Measurements from ENCODE around the gene SCN2A.
"Not testable (repeated sequence)": the region's sequence is repeated elsewhere in the genome, so short reads cannot be mapped to it uniquely, and the experiment has no call there.

The SCN2A gene

GRCh38 chr2:165312999-165313398, 73.8 kb downstream of the SCN2A start:
- no peak for DNase-seq (ENCODE audit: low read depth)
- TF ChIP-seq, protein P1, sequence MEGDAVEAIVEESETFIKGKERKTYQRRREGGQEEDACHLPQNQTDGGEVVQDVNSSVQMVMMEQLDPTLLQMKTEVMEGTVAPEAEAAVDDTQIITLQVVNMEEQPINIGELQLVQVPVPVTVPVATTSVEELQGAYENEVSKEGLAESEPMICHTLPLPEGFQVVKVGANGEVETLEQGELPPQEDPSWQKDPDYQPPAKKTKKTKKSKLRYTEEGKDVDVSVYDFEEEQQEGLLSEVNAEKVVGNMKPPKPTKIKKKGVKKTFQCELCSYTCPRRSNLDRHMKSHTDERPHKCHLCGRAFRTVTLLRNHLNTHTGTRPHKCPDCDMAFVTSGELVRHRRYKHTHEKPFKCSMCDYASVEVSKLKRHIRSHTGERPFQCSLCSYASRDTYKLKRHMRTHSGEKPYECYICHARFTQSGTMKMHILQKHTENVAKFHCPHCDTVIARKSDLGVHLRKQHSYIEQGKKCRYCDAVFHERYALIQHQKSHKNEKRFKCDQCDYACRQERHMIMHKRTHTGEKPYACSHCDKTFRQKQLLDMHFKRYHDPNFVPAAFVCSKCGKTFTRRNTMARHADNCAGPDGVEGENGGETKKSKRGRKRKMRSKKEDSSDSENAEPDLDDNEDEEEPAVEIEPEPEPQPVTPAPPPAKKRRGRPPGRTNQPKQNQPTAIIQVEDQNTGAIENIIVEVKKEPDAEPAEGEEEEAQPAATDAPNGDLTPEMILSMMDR (conservative IDR thresholded peaks at IDR 0.05; ENCODE audit: low read depth, low read length), result no peak
- no peak overlapping the region for H3K4me3 ChIP-seq (ENCODE audit: low read length)

- TF ChIP-seq, protein P1 (conservative IDR thresholded peaks at IDR 0.05; ENCODE audit: low read depth, low read length), result no peak
- no peak for DNase-seq (ENCODE audit: low read depth)
Measured at GRCh38 chr2:165313509-165313908, 74.3 kb downstream of the SCN2A start.

DNA sequence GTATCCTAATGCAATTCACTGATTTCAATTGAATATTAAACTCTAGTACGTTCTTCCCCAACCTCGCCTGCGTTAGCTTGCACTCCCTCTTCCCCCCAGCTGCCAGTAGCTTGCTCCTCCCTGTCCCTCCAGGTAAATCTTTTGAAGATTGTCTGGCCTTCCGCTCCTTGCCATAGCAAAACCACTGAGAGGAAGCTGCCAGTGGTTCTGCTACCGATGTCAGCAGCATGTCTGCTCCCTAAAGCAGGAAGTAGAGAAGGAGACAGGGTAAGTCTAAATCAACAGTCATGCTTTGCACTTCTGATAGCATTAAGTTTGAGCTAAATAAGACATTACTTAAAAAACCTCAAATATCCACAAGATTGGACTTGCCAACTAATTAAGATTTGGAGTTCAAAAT, 89.1 kb downstream of the SCN2A start:
- no peak overlapping the region for H3K4me3 ChIP-seq (ENCODE audit: low read length)
- no peak for DNase-seq (ENCODE audit: low read depth)

More at GRCh38 chr2:165313509-165313908, 74.3 kb downstream of the SCN2A start:
- no peak overlapping the region for H3K4me3 ChIP-seq (ENCODE audit: low read length)

DNA sequence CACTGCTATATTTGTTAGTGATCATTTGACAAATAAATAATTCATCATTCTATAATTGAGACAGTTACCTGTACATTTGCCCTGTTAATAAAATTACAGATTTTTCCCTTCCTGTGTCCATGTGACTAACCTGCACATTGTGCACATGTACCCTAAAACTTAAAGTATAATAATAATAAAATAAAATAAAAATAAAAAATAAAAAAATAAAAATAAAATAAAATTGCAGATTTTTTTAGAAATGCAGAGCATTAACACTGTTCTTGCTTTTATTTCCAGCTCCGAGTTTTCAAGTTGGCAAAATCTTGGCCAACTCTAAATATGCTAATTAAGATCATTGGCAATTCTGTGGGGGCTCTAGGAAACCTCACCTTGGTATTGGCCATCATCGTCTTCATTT, 105.1 kb downstream of the SCN2A start:
- not testable (repeated sequence) for H3K4me3 ChIP-seq (ENCODE audit: low read length); DNase-seq (ENCODE audit: low read depth)

More for the DNA sequence above, 89.1 kb downstream of the SCN2A start:
- TF ChIP-seq, protein P1 (conservative IDR thresholded peaks at IDR 0.05; ENCODE audit: low read depth, low read length), result no peak

DNA sequence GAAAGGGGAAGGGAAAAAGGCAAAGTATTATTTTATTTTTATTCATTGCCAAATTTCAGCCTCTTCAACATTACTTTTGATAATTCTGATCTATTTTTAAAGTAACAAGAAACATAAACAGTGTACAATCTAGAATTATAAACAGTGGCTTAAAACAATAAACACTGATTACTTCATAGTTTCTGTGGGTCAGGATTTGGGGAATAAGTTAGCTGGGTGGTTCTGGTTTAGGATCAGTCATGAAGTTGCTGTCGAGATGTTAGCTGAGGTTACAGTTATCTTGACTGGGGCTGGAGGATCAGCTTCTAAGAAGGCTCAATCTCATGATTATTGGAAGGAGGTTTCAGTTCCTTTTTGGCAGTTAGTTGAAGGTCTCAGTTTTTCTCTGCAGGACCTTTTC, 109.2 kb downstream of the SCN2A start:
- DNase-seq (ENCODE audit: low read depth), result no peak
- no peak overlapping the region for H3K4me3 ChIP-seq (ENCODE audit: low read length)
- TF ChIP-seq, protein P1 (conservative IDR thresholded peaks at IDR 0.05; ENCODE audit: low read depth, low read length), result no peak

- TF ChIP-seq, protein P1 (conservative IDR thresholded peaks at IDR 0.05; ENCODE audit: low read depth, low read length), result no peak
- H3K4me3 ChIP-seq (ENCODE audit: low read length), result no peak overlapping the region
- no peak for DNase-seq (ENCODE audit: low read depth)
Measured at GRCh38 chr2:165349181-165349580, 110.0 kb downstream of the SCN2A start.

- H3K4me3 ChIP-seq (ENCODE audit: low read length), result no peak overlapping the region
- no peak for DNase-seq (ENCODE audit: low read depth)
- TF ChIP-seq, protein P1 (conservative IDR thresholded peaks at IDR 0.05; ENCODE audit: low read depth, low read length), result no peak
Measured at GRCh38 chr2:165357758-165358157, 118.5 kb downstream of the SCN2A start.

- TF ChIP-seq, protein P1 (conservative IDR thresholded peaks at IDR 0.05; ENCODE audit: low read depth, low read length), result no peak
- no peak for DNase-seq (ENCODE audit: low read depth)
- H3K4me3 ChIP-seq (ENCODE audit: low read length), result no peak overlapping the region
Measured at GRCh38 chr2:165361514-165361913, 122.3 kb downstream of the SCN2A start.

All from retinal pigment epithelial cell (primary cell).